ENCODE data around the gene MTERF4. TPM values are rescaled to one million over a fixed set of nuclear protein-coding genes. Genes with fewer than 3 reads are reported as not detected.

Gene MTERF4
- total RNA-seq, 1 donor from 2014 or later = 24.2 TPM

DNA sequence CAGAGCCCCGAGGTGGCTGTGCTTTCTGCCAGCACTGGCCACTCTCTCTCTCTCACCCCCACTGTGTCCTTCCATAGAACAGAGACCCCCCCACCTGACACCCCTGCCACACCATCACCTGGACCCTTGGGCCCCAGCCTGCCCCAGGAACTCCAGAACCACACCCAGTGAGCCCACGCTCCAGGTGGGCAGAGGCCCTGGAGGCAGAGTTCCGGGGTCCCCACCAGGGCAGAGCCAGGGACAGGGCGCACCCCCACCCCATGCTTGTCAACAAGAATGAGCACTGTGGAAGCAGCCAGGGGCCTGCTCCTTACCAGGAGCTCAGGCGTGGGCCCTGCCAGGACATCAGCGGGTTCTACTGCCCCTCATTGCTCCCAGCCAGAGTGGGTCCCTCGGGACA lies 32.6 kb upstream of the MTERF4 start:
- DNase-seq (ENCODE audit: low read depth) = no peak

DNA sequence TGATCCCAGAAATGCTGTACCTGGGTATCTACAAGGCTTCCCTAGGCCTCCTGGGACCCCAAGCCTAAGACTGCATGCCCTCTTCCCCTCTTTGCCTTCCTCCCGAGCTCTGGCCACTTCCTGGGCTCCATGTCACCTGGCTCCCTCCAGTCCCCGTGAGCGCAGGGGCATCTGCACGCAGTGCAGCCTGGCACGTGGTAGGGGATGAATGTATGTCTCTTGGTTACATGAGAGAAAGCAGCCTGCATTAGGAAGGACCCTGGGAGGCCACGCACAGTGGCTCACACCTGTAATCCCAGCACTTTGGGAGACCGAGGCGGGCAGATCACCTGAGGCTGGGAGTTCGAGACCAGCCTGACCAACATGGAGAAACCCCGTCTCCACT lies 31.3 kb upstream of the MTERF4 start:
- no peak for DNase-seq (ENCODE audit: low read depth)

DNA sequence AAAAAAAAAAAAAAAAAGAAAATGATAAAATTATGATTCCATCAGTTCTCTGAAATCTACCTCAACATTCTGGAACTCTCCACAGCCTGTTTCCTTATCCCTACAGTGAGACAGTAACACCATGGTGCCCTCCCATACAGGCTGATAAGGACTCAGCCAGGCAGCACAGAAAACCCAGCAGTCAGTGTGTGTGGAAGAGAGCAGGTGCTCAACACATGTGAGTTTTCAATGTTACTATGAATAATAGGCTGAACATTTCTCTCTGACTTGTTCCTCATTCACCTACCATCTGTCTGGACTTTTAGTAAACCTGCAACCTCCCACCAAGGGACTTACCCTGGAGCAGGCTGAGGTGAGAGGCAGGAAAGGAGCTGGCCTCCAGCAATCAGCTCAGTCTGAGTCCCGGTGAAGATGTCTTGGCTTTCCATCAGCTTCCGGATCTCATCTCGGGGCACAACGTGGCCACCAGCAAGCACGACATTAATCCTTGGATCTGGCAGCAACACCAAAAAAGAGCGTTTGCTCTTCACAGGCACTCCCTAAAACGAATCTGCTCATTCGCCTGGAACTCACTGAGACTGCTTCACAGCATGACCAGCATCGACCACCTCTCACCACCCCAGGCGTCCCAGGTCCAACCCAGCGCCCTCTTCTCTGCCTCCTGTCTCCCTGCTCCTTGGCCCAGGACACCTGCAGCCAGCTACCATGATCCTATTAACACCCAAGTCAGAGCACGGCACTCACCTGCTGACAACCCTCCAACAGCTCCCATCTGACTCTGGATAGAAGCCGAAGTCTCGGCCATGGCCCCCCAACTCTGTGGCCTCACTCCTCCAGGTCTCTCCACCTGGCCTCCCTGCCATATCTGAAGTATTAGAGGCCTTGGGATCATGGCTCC lies 30.7 kb upstream of the MTERF4 start:
- peak; percentile 14 for DNase-seq (ENCODE audit: low read depth)

DNA sequence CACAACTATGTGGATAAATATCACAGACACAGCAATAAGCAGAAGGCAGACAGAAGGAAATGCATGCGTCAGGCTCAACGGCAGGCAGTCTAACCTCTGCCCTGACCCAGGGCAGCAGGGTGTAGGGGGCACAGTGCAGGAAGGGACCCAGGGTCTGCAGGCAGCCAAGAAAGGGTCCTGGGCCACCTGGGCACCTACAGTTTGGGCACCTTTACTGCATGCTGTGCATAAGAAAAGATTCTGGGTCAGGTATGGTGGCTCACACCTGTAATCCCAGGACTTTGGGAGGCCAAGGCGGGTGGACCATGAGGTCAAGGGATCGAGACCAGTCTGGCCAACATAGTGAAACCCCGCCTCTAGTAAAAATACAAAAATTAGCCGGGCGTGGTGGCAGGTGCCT lies 29.4 kb upstream of the MTERF4 start:
- no peak for DNase-seq (ENCODE audit: low read depth)

DNA sequence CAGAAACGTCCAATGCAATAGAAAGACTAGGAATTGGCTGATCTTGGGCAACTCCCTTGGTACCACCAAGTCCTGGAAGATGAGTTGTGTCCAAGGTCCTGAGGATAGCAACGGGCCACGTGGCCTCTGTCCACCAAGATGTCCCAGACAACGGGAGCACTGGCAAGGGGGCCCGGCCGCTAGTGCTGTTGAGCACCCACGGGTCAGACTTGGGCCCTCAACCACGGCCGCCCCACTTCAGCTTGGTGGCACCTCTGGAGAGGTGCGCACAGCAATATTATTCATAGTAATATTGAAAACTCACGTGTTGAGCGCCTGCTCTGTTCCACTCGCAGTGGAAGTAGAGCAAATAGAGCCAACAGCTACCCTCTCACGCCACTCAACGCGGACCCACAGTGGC lies 28.2 kb upstream of the MTERF4 start:
- DNase-seq (ENCODE audit: low read depth) = no peak

DNA sequence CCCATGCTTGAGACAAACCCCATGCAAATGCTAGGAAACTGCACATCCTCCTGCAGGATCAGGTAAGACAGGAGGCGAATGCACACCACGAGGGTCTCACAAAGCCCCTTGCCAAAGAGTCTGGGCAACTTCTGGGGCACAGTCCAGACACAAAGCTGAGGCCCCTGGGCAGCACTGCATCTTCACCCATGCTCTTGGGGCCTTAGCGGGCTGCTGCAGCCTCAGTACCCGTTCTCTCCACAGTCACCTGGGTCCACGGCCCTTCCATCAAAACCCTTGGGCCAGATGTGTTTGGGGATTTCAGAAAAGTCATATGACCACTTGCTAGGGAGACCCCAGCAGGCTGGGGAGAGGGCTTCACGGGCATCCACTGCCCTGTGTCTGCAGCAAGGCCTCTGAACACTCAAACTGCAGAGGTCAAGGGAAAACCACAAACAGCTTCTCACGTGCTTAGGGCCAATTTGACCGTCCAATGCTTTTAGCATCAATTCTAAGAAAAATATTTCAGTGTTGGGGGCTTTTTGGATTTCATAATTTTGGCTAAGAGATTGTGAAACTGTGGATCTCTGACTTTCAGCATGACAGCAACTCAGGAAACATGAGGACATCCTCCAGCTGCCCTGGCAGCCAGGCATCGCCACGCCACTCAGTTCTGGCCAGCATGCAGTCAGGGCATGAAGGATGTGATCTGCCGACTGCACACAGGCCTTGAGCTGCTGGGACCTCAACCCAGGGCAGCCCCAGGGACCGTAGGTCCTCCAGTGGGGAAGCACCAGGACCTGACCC lies 27.2 kb upstream of the MTERF4 start:
- no peak for DNase-seq (ENCODE audit: low read depth)

DNA sequence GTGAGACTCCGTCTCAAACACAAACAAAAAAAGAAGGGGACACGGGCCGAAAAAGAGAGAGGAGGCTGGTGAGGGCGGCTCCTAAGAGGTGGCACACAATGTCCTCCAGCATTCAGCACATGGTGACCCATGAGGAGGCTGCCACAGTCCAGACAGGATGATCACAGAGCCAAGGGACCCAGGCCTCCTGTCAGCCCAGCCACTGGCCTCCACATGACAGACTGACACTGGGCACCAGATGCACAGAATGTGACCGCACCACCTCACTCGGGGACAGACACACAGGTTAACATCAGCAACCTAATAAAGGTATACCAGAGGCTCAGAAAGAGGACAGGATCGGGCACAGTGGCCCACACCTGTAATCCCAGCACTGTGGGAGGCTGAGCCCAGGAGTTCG lies 26.2 kb upstream of the MTERF4 start:
- no peak for DNase-seq (ENCODE audit: low read depth)

DNA sequence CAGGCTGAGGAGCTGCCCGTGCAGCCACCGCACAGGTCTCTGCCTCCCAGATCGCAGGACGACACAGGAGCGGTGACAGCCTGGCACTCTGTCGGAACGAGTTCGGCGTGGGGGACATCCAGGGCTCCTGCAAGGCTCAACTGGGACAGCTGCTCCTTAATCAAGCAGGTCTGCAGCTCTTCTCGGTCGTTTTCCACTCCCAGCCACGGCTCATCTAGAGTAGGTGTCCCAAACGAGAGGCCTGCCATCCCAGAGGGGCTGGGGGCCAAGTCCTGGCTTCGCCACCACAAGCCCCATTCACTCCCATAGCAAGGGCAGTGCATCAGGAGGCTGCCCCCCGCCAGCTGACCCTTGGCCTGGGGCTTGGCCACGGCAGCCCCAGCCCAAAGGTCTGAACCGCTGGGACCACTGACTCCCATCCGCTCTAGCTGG lies 24.7 kb upstream of the MTERF4 start:
- no peak for DNase-seq (ENCODE audit: low read depth)

DNA sequence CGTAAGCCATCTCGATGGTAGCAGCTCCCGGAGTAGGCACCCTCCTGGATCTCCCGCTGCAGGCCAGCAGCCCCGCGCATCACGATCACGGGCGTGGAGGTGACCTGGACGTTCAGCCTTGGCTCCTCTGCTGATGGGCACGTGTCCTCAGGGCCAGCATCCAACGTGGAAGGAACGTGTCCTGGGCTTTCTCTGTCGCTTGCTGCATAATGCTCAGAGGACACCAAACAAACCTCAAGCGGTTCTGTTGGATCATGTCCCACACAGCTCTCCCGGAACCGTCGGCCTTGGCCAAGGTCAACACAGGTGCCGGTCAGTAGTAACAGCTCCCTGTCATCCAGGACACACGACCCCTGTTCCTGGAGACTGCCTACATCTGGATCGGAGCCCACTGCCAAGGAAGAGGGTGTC lies 24.1 kb upstream of the MTERF4 start:
- no peak for DNase-seq (ENCODE audit: low read depth)

DNA sequence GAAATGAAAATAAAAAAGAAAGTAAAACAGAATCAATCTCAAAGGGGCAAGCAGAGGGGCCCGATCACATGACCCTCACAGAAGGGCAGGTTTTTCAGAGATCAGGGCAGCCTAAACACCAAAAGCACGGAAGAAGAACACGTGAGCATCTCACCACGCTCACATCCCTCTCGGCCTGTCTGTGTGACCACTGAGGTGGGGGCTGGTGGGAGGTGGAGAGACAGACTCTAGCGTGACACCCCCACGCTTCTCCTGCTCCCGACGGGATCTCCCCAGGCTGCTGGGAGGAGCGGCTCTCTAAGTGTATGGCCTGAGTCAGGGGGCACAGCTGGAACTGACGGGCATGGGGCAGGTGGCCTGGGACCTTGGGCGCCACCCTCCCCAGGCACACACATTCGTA lies 23.5 kb upstream of the MTERF4 start:
- DNase-seq (ENCODE audit: low read depth) = no peak

DNA sequence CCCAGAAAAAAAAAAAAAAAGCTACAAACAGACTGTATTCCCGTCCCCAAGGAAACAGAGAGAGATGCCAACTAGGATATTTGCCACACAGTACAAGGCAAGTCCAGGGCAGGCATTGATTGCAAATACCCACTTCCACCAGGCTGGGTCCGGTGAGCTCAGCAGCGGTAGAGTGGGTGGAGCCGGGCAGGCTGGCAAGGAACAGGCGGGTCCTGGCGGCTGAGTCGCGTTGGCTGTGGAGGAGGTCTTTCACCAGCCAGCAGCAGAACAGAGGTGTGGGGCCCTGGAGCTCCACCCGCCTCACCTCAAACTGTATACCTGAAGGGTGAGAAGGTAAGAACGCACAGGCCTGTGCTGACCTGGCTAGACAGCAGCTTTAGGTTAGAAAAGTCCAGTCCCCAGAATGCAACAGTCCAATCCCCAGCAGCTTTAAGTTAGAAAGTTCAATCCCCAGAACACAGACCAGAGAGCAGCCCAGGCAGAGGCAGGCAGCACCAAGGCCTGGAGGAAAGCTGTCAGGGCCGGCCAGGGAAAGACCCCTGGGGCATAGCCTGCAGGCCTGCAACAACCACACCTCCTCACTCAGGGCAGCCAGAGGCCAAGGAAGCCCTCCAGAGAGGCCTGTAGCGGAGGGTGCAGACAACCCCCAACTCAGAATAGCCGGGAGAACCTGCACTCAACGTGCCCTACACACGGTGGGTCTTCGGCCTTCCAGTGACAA lies 21.9 kb upstream of the MTERF4 start:
- no peak for DNase-seq (ENCODE audit: low read depth)

DNA sequence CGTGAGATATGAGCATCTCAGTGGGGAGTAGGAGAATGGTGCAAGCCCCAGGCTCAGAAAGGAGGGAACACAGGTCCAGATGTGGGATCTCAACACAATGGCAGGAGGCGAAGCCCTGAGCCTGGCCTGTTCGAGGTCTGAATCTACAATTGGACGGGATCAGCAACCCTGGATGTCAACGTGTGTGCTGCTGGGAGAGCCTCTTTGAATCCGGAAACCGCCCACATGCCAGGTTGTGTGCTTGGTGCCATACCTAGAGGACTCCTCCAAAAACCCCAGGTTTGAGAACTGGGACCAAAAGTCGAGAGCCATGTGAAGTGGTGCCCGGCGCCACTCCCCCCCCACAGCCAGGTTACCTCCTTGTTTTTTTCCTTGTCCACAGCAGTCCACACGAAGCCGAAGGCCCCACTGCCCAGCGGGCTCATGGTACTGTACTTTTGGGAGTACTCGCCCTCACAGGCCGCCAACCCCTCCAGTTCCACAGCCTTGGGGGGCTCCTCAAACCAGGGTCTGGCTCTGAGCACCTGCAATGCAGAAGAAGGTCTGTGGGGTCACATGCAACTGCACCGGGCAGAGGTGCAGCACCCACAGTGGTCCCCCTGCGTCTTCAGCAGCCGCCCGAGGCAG lies 20.4 kb upstream of the MTERF4 start:
- no peak for DNase-seq (ENCODE audit: low read depth)

DNA sequence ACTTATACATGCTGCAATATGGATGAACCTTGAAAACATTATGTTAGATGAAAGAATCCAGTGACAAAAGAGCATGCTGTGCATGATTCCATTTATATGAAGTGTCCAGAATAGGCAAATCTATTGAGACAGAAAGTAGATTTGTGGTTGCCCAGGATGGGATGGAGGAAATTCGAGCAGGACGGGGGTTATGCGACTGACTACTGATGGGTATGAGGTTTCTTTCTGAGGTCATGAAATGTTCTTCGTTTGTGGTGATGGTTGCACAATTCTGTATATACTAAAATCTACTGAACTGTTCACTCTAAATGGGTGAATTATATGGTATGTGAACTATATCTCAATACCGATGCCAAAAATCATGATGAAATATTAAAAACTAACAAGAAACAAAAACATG lies 18.9 kb upstream of the MTERF4 start:
- DNase-seq (ENCODE audit: low read depth) = no peak

DNA sequence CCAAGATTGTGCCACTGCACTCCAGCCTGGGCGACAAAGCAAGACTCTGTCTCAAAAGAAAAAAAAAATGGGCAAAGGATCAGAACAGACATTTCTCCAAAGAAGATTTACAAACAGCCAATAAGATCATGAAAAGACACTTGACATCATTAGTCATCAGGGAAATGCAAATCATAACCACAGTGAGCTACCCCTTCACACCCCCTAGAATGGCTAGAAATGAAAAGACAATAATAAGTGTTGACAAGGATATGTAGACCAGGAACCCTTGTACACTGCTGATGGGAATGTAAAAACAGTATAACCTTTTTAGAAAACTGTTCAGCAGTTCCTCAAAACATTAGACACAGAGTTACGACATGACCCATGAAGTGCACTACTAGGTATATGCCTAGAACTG lies 18.4 kb upstream of the MTERF4 start:
- no peak for DNase-seq (ENCODE audit: low read depth)

DNA sequence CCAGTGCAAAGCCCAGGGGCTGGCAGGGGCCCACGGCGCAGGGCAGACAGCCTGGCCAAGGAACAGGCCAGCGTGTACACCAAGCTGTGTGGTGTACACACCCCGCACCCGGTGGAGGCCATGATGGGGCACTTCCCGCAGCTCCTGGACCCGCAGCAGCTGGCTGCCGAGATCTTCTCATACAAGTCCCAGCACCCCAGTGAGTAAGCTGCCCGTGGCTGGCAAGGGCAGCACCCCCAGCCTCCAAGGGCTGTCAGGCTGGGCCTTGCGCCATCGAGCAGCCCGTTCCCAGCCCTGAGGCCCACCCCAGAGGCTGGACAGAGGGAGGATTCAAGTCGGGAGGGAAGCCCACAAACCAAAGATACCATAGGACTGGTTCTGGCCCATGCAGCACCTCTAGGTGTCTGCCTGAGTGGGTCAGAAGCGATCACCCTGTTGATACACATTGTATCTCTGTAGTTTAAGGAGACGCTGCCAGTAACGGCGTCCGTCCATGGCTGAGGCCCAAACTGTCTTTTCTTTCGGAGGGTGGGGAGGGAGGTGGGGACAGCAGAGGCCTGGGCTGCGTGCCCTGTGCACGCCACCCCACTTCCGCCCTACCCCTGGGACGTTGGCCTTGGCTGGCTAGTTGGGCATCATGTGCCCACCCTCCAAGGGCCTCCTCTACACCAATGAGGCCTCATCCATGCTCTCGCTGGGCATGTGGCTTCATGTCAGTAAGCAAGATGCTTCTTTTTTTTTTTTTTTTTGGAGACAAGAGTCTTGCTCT lies 16.8 kb upstream of the MTERF4 start:
- DNase-seq (ENCODE audit: low read depth) = no peak

DNA sequence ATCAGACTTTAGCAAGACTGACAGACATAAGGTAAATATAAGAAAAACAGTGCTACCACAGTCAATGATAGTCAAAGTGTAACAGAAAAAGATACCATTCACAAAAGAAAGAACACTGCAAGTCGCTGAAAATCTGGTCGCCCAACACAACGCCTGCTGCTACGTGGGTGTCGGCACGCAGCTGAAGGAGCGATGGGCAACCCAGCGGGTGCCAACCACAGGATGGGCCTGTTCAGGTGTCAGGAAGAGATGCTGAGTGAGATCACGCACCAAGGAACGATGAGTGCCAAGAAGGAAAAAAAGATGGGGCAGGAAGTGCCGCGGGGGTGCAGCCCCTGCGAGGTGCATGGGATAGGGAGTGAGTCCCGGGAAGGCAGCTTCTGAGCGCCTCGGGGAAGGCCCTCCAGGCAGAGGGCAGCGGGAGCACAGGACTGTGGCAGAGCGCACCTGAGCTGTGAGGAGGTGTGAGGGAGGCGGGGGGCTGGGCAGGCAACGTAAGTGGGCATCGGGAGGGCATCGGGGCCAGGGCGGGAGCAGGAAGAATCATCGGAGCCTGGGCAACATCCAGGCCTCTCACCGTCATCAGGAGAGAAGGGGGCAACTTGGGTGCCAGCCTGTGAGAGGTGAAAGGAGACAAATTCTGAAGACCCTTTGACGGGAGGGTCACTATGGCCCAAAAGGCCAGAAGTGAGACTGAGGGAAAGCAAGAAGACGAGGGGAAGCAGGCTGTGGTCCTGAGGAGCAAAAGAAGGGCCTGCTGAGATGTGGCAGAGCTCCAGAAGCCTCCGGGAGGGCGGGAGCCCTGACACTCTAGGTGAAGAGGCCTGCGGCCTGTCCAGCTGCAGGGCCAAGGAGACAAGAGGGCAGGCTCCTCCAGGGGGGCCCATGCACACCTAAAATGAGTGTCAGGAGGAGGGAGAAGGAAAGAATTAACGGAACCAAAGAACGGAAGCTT lies 14.8 kb upstream of the MTERF4 start:
- DNase-seq (ENCODE audit: low read depth) = no peak

DNA sequence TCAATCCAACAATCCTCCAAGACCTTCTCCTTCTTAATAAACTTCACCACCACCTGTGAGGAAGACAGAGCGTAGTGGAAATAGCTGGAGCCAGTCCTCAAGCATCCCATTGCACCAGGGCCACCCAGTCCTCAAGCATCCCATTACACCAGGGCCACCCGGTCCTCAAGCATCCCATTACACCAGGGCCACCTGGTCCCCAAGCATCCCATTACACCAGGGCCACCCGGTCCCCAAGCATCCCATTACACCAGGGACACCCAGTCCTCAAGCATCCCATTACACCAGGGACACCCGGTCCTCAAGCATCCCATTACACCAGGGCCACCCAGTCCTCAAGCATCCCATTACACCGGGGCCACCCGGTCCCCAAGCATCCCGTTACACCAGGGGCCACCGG lies 13.3 kb upstream of the MTERF4 start:
- DNase-seq (ENCODE audit: low read depth) = no peak

DNA sequence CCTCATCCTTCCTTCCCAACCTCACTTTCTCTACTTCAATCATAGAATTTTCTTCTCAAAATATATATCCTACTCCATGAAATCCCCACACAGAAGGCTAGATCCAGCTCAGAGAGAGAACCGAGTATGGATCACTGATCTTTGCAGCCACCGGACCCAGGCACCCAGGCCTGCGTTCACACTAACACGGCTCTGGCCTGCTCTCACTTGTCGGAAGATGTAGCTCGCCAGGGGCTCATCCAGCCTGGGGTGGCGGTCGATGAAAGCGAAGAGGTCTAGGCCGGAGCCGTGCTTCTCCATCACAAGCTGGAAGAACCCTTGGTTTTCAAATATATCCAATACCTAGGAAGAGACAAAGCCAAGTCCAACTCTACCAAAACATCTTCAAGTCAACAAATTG lies 12.7 kb upstream of the MTERF4 start:
- DNase-seq (ENCODE audit: low read depth) = no peak

DNA sequence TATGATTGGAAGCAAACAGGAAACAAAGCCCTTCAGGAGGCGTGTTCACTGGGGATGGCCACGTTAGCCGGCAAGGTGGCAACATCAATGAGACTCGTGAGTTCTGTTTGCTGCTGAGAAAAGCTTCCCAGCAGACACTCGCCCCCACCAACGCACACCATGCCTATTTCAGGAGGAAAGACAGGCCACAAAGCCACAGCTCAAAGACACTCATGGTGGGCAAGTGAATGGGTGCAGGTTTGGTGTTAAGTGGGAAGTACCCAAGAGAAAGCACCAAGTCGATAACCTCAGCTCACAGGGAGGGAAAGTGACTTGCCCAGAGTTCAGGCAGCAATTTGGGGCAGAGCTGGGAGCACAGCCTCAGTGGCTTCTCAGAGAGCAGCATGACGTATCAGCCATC lies 10.5 kb upstream of the MTERF4 start:
- DNase-seq (ENCODE audit: low read depth) = no peak

DNA sequence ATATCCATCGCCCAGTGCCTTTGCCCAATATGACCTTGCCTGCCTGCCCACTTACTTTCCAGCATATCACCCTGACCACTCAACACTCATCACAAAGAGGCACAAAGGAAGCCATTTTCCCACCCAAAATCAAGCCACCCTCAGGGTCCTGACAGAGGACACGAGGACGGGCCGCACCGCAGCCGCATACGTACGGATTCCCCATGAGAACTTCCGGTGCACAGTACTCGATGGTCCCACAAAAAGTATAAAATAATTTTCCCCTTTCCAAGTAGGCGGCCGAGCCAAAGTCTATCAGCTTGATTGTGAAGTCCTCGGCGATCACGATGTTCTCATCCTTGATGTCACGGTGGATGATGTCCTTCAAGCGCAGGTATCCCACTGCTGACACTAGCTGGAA lies 10.0 kb upstream of the MTERF4 start:
- no peak for DNase-seq (ENCODE audit: low read depth)
